HG02798 (cell line): ENCODE measurements around the gene ZNF451.

Experiments used
- ATAC-seq: cut with Tn5 transposase; IDR thresholded peaks from one replicate; pipeline ENCODE4 v1.9.1; 2021; ENCODE audit warnings: mild to moderate bottlenecking; ENCODE audit not compliant: unreplicated experiment, poor library complexity

ZNF451 gene

DNA sequence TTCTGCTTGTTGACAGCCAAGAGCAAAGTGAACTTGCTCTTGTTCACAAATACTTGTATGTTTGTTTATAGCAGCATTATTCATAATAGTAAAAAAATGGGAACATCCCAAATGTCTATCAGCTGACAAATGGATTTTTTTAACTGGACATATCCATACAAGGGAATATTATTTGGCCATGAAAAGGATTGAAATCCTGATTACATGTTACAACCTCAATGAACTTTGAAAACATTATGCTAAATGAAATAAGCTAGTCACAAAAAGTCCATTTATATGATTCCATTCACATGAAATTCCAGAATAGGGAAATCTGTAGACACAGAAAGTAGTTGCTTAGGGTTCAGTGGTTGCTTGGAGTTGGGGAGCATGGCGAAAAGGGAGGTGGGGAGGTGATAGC, 53.7 kb downstream of the ZNF451 start:
- no peak for ATAC-seq

DNA sequence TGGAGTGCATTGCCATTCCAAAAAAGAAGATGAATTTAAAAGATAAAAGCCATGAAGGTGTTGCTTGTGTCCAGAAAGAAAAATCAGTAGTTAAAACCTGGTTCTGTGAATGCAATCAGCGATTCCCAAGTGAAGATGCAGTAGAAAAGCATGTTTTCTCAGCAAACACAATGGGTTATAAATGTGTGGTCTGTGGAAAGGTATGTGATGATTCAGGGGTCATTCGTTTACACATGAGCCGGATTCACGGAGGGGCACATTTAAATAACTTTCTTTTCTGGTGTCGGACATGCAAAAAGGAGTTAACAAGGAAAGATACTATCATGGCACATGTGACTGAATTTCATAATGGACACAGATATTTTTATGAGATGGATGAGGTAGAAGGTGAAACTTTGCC, 57.4 kb downstream of the ZNF451 start:
- ATAC-seq = no peak

DNA sequence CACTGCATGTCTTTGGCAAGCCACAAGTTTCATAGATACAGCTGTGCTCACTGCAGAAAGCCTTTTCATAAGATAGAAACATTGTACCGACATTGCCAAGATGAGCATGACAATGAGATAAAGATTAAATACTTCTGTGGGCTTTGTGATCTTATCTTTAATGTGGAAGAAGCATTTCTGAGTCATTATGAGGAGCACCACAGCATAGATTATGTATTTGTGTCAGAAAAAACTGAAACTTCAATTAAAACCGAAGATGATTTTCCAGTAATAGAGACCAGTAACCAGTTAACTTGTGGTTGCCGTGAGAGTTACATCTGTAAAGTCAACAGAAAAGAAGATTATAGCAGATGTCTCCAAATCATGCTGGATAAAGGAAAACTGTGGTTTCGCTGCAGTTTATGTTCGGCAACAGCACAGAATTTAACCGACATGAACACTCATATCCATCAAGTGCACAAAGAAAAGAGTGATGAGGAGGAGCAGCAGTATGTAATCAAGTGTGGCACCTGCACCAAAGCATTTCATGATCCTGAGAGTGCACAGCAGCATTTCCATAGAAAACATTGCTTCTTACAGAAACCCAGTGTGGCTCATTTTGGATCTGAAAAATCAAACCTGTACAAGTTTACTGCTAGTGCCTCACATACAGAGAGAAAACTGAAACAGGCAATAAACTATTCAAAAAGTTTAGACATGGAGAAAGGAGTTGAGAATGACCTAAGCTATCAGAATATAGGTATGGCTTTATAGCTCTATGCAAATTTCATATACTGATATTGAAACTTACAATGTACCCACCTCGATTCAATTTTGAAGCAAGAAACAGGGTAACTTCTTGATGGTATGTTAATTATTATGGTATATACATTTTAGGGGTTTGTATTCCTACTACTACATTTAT, 58.2 kb downstream of the ZNF451 start:
- no peak for ATAC-seq

DNA sequence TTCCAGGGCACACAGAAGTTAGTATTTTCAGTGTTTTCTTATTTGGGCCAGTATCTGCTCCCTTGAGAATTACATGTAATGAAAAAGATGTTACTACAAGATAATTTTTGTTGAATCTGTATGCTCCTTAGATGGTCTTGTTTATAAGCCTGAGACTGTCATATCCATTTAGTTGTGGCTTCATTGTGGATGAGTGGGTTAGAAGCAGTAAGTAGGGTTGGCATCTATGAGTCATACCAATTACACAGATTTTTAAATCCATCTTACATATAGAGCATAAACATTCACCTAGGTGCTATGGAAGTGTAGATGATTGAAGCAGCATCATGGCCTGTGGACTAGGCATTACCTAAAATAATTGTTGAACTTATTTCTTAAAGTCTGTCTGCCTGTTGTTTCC, 68.7 kb downstream of the ZNF451 start:
- no peak for ATAC-seq

DNA sequence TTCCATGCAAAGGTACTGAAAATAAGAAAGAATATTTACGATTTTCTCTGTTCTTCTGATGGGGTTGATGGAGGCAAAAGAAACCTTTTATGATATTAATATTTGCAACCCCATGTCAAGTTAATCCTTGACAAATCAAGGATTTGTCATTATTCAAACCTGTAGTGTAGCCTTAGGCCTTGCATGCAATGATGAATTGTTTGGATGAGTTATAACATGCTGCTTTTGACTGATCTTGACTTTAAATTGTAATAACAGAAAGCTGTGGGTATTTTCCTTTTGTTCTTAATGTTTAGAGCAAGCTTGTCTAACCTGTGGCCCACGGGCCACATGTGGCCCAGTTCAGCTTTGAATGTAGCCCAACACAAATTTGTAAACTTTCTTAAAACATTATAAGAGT, 69.1 kb downstream of the ZNF451 start:
- ATAC-seq = no peak

DNA sequence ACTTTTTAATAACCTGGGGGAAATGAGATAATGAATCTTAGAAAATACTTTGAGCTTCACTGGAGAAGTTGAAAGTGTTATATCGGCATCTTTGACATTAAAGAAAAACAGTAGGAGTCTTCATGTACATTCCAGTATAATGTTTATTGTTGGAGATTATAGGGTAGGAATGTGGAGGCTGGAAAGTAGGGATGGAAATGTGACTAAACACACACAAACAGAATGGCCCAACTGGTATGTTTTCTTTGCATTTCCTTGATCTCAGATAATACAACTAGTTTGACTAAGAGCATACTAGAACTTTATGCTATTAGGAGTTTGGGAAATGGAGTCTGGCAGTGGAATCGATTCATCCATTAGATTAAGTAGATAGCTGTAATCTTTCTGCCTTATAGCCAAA, 72.0 kb downstream of the ZNF451 start:
- ATAC-seq = no peak

DNA sequence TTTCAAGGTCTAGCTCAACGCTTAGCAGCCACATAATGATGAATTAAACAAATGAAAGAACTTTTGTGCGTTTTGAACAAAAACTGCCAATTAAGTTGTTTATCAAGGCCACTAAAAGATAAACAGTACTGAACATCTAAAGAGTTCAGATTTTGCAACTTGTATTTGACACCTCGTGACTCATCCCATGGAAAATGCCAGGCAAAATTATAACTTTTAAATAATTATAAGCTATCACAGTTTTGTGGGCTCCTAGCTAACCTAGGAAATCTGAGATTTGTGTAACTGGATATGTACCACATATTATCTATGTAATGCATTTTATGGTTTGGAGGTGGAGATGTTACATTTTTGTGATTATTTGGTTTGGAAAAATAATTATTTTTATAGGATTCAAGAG, 72.5 kb downstream of the ZNF451 start:
- ATAC-seq = no peak

DNA sequence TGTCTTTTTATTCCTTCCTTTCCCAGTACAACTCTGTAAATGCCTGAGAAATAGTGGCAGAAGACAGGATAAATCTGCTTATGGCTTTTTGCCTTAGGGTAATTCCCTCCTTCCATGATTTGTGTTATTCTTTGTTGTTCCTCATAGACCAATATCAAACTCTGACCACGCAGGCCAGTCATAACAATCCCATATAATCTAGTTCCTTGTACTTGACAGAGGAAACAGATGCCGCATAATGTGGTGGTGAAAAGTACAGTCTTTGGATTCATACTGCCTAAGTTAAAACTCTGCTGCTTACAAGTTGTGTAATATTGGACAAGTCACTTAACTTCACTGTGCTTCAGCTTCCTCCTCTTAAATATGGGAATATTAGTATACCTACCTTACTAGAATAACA, 74.0 kb downstream of the ZNF451 start:
- no peak for ATAC-seq

DNA sequence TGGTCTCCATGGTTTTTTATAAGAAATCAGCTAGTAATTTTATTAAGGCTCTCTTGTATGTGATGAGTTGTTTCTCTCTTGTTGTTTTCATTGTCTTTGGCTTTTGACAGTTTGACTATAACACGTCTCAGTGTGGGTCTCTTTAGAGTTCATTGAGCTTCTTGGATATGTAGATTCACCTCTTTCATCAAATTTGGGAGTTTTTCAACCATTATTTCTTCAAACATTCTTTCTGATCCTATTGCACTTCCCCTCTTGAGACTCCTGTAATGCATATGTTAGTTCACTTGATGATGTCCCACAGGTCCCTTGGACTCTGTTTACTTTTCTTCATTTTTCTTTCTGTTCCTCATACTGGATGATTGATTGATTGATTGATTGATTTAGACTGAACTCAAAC, 75.1 kb downstream of the ZNF451 start:
- no peak for ATAC-seq

DNA sequence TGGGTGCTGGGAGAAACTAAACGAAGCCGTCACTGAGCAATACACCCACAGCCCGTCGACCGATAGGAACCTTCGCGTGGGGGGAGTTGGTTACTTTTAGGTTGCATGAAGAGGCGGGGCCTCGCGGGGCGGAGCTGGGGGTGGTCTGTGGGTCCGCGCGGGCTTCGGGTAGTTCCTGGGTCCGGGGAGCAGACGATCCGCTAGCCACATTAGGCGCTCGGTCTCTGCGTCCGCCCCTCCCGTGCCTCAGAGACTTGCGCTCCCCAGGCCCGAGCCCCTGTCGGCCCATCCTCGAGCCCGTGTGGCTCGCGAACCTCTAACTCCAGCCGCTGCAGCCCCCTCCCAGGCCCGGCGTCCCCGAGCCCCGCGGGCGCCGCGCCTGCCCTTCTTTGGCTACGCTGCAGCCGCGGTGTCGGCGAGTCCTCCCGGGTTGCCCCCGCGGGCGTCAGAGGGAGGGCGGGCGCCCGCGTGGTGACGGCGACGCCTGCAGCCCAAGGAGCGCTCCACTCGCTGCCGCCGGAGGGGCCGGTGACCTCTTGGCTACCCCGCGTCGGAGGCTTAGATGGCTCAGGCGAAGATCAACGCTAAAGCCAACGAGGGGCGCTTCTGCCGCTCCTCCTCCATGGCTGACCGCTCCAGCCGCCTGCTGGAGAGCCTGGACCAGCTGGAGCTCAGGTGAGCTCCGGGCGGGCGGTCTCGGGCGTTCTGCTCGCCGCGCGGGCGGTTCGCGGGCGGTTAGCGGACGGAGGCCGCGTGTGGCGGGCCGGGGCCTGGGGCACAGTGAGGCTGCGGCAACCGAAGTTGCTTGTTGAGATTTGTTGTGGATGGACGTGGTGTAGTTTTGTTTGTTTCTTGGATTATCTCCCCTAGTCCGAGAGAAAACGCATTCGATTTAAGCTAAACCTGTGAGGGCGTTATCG, 82.4 kb downstream of the ZNF451 start, which contains the start of gene BAG2:
Gene BAG2 (plus strand): TSS at position 191 of the 920 bp plus-strand sequence. CDS start 372 bp downstream, at position 563.
- ATAC-seq = peak; percentile 89

DNA sequence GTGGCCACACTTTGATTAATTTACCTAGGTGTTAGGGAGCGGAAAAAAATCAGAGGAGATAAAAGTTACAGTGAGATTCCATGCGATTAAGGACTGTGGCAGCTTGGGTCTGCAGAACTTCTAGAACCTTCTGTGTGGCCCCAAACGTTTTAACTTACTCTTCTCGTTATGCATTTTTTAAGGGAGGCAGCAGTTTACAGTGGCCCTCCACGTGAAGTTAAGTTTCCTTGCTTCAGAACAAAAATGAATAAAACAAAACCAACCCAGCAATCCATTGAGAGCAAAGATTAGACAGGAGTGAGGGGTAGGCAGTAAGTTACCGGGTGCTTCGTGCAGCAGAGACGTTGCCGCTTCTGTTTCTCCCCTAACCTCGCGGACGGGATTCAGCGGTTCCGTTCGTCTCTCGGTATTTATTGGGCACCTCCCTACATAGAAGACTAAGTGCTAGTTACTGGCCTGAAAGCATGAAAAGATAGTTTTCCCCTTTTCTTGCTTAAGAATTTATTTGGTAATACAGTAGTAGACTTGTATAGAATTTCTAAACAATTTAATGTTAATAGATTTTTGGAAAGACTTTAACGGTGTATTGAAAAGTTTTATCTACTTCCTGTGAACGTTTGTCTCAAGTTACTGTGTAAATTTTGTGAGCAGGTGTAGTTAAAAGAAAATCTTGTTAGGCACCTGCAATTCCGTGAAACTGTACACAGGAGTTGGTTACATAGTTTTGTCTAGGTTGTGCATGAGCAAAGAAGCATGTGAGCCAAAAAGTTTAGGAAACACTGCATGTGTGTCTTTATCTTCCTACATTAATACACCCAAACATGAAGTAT, 83.3 kb downstream of the ZNF451 start:
- ATAC-seq = no peak

DNA sequence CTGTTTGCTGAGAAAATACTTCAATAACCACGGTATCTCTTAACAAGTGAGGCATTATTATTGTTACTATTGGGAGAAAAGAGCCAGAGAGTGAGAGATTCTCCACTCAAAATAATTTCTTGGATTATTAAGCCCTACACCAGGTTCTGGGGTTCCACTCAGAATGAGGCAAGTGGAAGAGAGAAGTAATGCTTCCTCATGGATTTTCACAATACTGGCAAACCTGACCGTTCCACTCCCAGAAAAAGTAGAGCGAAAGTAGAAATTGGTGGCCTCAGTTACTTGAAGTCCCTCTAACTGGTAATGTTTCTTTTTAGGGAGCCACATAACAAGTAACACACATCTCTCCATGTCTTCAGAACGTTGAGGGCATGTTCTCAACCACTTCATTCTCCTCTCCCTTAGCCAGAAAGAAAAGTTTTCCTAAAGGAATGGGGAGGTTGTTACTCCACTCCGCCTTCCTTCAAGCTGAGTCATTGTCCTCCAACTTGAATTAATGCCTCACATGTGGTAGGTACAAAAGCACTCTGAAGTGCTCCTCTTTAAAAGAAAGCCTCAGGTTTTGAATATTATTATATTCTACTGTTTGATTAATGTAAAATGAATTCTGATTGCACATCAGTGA, 84.0 kb downstream of the ZNF451 start:
- ATAC-seq = no peak

DNA sequence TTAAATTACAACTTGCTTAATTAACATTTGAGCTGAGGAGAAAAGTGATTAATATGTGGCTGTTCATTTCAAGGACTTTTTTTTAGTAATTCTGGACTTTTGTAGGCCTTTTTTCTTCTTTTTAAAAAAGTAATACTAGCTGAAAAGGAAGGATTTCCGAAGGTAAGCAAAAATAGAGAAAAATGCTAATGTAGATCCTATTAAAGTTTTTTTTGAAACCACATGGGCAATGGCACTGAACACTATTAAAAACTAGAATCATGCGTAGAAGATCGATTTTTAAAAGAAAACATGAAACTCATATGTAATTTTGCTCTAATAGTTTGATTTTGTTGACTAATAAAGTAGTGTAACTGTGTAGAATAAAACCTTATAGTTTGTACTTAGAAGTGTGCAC, 84.5 kb downstream of the ZNF451 start:
- ATAC-seq = no peak

DNA sequence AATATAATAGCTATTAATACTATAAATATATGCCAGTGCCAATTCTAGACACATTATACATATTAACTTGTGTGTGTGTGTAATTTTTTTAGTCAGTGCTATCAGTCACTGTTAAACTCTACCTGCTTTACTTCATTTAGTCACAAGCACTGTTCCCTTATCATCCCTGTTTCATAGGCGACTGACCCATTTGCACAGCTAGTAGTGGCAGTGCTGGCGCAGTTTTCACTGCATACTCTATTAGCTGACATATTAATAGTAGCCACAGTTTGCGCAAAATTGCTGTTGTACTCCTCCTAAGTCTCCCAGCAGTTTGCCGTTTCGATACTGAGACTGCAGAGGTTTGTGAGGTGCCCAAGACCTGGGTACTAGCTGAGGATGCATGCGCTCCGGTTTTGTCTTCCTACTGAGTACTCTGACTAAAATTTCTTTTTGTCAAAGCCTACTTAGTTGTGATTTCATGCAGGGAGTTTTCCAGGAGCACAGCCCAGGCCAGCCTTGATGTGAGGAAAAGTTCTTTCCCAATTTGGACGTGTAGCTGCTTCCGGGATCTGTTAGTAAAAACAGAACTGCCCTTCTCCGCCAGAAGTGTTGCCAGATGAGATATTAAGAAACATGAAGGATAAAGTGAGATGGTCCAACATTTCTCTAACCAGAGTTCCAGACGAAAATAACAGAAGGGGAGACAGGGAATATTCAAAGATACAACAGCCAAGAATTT, 87.7 kb downstream of the ZNF451 start:
- no peak for ATAC-seq

DNA sequence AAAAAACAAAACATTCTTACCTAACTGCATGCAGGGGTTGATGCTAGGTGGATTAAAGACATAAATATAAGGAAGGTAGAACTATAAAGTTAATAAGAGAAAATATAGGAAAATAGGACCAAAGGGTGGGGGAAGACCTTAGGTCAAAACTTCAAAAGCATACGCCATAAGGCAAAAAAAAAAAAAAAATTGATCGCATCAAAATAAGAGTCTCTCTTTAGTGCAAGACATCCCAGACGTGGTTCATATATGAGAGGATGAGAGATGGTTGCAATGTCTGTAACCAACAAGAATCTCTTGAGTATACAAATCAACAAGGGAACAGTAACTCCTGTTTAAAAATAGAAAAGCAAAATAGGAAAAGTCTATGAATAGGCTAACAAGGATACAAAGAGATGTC, 90.6 kb downstream of the ZNF451 start:
- no peak for ATAC-seq

DNA sequence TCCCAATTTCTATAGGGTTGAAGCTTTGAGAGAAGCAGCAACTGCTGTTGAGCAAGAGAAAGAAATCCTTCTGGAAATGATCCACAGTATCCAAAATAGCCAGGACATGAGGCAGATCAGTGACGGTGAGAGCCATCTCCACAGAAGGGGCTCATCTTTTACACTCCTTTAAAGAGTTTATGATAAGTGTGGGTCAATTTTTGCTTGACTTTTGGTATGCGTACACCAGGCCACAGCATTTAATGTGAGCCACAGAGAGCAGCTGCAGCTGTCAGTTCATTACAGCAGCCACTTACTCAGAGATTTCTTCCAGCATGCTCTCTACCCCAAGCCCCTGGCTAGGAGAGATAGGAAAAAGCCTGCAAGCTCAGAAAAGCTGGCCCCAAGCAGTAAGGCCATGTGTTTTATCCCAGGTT, 92.0 kb downstream of the ZNF451 start:
- no peak for ATAC-seq

DNA sequence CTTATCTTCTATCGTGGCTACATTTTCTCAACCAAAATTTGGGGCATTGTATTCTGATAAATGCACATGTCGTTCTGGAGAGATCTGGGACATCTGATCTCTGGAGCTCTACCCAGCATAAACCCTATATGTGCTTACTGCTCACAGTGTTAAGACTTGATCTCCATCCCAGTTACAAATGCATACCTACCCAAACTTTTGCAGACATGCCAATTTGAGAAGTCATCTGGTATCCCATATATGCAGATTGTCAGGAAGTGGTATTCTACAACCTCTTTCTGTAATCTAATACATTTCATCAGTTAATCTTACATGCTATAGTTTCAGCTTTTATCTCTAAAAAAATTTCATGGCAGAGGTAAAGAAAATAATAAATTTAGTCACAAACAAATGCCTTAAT, 93.3 kb downstream of the ZNF451 start:
- ATAC-seq = no peak

DNA sequence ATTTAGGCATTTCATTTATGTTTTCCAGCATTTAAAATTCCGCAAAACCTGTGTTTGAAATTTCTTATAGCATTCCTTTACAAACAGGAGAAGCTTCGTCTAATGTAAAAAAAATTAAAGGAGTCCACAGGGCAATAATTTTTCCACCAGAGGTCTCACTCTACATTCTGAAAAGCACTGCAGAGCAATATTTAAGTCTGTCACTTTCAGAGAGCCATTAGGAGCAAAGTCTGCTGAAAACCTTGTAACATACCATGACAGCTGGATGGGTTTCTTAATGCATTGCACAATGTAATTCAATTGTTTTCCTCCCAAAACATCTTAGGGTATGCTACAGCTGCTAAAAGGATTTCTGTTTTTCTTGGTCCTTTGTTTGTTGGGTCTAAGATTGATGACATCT, 100.2 kb downstream of the ZNF451 start:
- ATAC-seq = no peak

DNA sequence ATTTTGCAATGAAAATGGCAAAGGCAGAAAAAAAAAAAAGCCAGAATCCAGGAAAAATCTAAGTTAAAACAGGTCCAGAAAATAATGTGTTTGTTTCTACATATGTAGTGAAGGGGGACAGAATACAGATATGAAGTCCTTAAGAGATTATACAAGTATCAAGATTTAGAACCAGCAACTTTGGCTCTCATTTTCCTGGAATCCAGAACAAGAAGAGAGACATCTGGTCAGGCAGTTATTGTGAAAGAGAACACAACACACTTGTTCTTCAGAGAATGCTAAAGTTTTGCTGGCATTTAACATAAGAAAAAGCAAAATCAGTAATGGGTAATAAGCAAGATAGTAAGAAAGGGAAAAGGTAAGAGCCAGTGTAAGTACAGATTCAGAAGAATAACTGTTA, 103.2 kb downstream of the ZNF451 start:
- no peak for ATAC-seq
